Measurements from ENCODE around the gene ZFHX3.

GRCh38 chr16:73068541-73069401 is 20.8 kb upstream of the ZFHX3 start:
- no peak for TF ChIP-seq FOXM1 (IDR thresholded peaks at IDR 0.05; ENCODE audit: borderline replicate concordance)
- no peak for TF ChIP-seq ZNF384 (IDR thresholded peaks at IDR 0.05)
- no peak for TF ChIP-seq L3MBTL2 (conservative IDR thresholded peaks at IDR 0.05)
- no peak for TF ChIP-seq FOXA1 (IDR thresholded peaks at IDR 0.05)
- no peak for TF ChIP-seq TARDBP (IDR thresholded peaks at IDR 0.05)
- no peak for TF ChIP-seq BHLHE40 (IDR thresholded peaks at IDR 0.05; ENCODE audit: borderline replicate concordance)
- no peak for TF ChIP-seq SP1 (IDR thresholded peaks at IDR 0.05)
- no peak for TF ChIP-seq FOXK2 (IDR thresholded peaks at IDR 0.05)
- no peak for TF ChIP-seq ARNT (IDR thresholded peaks at IDR 0.05)
